ENCODE results near the gene ALDH1L2. TPM values are rescaled to one million over a fixed set of nuclear protein-coding genes. Genes with fewer than 3 reads are reported as not detected.
A peak's percentile ranks its signal among the peaks of the same experiment; 100 is the strongest.
"Not testable (repeated sequence)": the region's sequence is repeated elsewhere in the genome, so short reads cannot be mapped to it uniquely, and the experiment has no call there.

The ALDH1L2 gene
- total RNA-seq, 1 donor from 2014 or later: 0.20 TPM

GRCh38 chr12:104986022-104986941, 98.0 kb downstream of the ALDH1L2 start, which contains the start of gene NOPCHAP1:
TSS of gene NOPCHAP1 (plus strand) at chr12:104986316. CDS start at chr12:104986353, 37 bp downstream.
- peak; percentile 66 to 90 for DNase-seq (ENCODE audit: low read depth in 2 of 2)

DNA sequence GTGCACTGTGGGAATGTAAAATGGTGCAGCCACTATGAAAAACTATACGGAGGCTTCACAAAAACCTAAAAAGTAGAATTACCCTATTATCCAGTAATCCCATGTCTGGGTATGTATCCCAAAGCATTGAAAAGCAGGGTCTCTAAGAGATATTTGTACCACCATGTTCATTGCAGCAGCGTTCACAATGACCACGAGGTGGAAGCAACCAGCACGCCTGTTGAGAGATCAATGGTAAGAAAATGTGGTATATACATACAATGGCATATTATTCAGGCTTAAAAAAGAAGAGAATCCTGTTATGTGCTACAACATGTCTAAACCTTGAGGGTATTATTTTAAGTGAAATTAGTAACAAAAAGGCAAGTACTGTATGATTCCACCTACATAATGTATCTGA, 99.1 kb downstream of the ALDH1L2 start:
- DNase-seq (ENCODE audit: low read depth in 2 of 2): no peak

DNA sequence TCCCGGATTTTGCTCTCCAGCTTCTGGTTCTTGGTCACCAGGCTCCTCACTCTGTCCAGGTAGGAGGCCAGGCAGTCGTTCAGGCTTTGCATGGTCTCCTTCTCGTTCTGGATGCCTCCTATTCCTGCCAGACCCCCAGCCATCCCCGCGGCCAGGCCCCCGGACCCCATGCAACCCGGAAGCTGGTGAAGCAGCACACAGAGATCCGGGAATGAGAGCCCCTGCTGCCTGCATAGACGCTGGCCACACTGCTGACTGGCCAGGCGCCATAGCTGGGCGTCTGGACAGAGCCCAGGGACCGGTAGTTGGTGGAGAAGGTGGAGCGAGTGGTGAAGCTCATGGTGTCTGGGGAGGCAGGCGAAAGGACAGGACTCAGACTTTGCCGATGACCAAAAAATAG, 106.6 kb downstream of the ALDH1L2 start:
- DNase-seq (ENCODE audit: low read depth in 2 of 2): not testable (repeated sequence)

DNA sequence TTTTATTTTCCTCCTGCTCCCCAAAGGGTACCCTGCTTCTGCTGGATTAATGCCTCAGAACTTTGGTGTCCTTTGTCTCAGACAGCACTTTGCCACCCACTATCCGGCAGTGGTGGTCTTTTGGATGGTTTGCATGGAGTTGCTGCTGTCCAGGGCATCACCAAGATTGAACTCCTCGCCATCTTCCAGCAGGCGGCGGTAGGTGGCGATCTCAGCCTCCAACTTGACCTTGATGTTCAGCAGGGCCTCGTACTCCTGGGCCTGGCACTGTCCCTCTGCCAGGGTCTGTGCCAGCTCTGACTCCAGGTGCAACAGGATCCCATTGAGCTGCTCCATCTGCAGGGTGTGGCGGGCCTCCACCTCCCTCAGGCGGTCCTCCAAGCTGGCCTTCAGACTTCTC, 107.6 kb downstream of the ALDH1L2 start:
- no peak for DNase-seq (ENCODE audit: low read depth in 2 of 2)

DNA sequence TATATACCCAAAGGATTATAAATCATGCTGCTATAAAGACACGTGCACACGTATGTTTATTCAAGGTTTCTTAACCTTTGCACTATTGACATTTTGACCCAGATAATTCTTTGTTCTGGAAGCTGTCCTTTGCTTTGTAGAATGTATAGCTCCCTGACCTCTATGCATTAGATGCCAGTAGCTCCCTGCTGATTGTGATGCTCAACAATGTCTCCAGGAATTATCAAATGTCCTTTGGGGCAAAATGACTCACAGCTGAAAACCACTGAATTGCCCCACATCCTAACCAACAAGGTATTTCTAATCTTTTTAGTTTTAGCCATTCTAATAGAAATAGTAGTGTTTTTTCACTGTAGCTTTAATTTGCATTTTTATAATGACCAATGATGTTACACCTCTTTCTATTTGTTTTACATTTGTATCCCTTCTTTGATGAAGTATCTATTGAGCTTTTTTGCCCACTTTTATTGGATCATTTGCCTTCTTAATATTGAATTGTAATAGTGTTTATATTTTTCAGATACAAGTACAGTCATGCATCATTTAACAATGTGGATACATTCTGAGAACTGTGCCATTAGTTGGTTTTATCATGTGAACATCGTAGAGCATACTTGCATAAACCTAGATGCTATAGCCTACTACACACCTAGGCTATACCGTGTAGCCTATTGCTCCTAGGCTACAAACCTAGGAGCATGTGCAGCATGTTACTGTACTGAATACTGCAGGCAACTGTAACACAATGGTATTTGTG, 108.5 kb downstream of the ALDH1L2 start:
- DNase-seq (ENCODE audit: low read depth in 2 of 2): no peak

- DNase-seq (ENCODE audit: low read depth in 2 of 2): no peak
Measured at GRCh38 chr12:104974626-104975290, 109.5 kb downstream of the ALDH1L2 start.

DNA sequence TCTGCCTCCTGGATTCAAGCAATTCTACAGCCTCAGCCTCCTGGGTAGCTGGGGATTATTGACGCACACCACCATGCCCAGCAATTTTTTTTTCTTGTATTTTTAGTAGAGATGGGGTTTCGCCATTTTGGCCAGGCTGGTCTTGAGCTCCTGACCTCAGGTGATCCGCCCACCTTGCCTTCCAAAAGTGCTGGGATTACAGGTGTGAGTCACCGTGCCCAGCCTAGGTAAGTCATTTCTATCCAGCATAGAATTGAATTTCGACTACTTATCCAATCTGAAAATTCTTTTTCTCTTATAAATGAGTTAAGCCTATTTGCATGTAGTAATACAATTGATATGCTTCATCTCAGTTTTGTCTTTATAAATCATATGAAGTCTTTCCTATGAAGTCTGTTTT, 111.0 kb downstream of the ALDH1L2 start:
- DNase-seq (ENCODE audit: low read depth in 2 of 2): no peak

DNA sequence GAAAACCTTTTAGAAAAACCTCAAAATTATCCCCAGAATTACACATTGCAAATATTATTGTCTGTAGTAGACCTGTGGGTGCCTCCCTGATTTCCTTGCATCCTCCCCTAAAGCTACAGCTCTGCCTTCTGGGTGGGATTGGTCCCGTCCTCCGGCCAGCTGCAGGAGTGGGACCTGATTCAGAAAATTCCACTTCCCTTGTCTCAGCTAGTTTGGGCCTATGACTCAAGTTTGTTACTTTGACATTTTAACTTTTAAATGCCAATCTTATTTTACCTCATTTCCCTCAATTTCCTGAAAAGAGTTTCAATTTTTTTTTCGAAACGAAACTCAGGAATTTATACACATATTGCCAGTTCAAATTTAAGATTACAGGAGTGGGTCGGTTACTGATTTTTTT, 113.0 kb downstream of the ALDH1L2 start:
- peak in 1 of 2 donors; percentile 60 for DNase-seq (ENCODE audit: low read depth in 2 of 2)

Other genes starting within 250 kb of the ALDH1L2 start
- gene SLC41A2, start 126.2 kb downstream of the ALDH1L2 start, total RNA-seq: 2.6 and 6.9 TPM in 2 replicates
- 8.1 TPM in 2 replicates for gene NOPCHAP1, start 98.1 kb downstream of the ALDH1L2 start, total RNA-seq
- 79.1 and 106 TPM in 2 replicates for gene WASHC4, start 23.3 kb upstream of the ALDH1L2 start, total RNA-seq
- gene APPL2, start 151.7 kb upstream of the ALDH1L2 start, total RNA-seq: 13.5 and 15.5 TPM in 2 replicates
- 5.8 and 14.8 TPM in 2 replicates for gene C12orf75, start 246.2 kb upstream of the ALDH1L2 start, total RNA-seq